ENCODE measurements around the gene CNGB1.

- TF ChIP-seq POLR2A (IDR thresholded peaks at IDR 0.05): no peak
- no peak for TF ChIP-seq CTCF (IDR thresholded peaks at IDR 0.05)
These were observed 21.9 kb downstream of the CNGB1 start for GRCh38 chr16:57949013-57949412.
